GM10266 (cell line): ENCODE results near the gene LAMC1.

ENCODE experiments used
- DNase-seq: peaks from one replicate; pipeline ENCODE4 v3.0.0; 2012; ENCODE audit errors: extremely low spot score
- CTCF ChIP-seq: IDR thresholded peaks from 2 replicates; pipeline ENCODE4 v1.5.1; 2012; ENCODE audit warnings: mild to moderate bottlenecking, low read depth; ENCODE audit not compliant: control insufficient read depth, insufficient read depth; ENCODE audit errors: missing control alignments

The LAMC1 gene

DNA sequence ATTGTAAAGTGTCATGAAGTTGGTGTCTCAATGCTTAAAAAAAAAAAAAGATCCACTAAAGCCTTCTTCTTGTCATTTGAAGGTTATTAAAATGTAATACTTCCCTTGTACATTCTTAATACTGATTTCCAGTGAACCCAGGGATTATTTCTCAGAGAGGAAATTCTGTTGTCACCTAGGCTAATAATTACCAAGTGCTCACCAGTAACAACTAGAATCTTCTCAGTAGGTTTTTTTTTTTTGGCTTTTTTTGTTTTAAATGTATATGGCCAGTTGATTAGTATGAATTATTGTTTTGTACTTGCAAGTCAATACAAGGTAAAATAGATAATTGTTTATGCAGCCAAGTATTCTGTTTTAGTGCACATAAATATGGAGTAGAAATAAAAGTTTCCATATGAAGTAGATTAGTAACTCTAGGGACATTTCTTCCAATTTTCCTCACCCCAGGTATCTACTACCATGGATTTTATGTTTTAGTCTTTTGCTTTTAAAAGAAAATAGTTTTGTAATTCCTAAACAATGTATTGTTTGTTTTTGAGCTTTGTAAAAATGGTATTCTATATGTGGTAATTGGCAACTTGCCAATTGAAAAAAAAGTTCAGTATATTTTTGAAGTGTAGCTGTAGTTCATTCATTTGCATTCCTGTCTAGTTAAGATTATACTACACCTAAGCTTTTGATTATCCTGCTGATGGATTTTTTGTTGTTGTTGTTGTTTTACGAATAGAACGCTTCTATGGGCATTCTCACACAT, 21.9 kb downstream of the LAMC1 start:
- no peak for TF ChIP-seq CTCF
- no peak for DNase-seq

GRCh38 chr1:183048087-183049085, 25.2 kb downstream of the LAMC1 start:
- no peak for TF ChIP-seq CTCF
- peak; percentile 21 for DNase-seq

GRCh38 chr1:183051546-183051945, 28.3 kb downstream of the LAMC1 start:
- no peak for TF ChIP-seq CTCF

GRCh38 chr1:183052861-183053260, 29.6 kb downstream of the LAMC1 start:
- DNase-seq, result no peak
- no peak for TF ChIP-seq CTCF

More at GRCh38 chr1:183051546-183051945, 28.3 kb downstream of the LAMC1 start:
- no peak for DNase-seq

- TF ChIP-seq CTCF, result no peak
- no peak for DNase-seq
Observed at GRCh38 chr1:183058851-183059502, 35.8 kb downstream of the LAMC1 start.

DNA sequence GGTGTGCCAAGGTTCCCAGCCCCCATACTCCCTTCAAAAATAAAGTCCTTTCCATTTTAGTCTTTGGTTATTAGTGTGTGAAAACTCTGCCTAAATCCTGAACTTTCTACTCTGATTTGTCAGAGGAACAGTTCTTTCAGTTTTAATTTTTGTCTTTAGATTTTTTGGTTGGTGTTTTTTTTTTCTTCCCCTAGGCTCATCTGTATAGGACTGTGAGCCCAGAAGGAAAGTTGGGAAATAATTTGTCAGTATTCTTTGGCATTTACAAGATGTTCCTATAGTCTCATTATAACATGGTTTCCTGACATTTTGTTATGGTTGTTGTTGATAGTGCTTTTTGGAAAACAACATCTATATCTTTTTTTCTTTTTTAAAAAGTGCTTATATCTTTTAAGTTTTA, 38.0 kb downstream of the LAMC1 start:
- no peak for DNase-seq
- no peak for TF ChIP-seq CTCF

DNA sequence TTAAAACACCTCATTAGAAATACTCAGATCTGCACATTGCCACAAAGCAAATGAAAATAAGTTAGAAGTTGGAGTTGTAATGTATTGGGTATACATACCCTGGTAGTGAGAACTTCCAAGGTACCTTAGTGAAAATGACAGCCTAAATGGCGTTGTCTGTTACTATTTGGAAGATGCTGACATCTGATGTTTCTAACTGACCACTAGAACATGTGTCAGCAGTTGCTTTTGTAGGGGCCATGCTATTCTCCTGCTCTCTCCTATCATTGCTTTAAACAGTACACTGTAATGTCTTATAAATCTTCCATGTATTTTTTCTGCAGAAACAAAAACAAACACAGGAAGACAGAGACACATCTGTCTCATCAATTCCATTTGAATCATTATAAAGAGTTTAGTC, 40.1 kb downstream of the LAMC1 start:
- DNase-seq, result no peak
- TF ChIP-seq CTCF, result no peak
